NB4 (cell line): ENCODE measurements around the gene STAT5B.
"Not testable (repeated sequence)": the region's sequence is repeated elsewhere in the genome, so short reads cannot be mapped to it uniquely, and the experiment has no call there.

Experiments
- MYC ChIP-seq: IDR thresholded peaks from 2 replicates; pipeline ENCODE4 v1.6.1; 2011; ENCODE audit warnings: low read depth, low read length
- POLR2A ChIP-seq: IDR thresholded peaks from 2 replicates; pipeline ENCODE4 v1.6.1; 2011; ENCODE audit warnings: mild to moderate bottlenecking; ENCODE audit not compliant: insufficient read length; ENCODE audit errors: extremely low read depth
- TF ChIP-seq, protein P1 (sequence below): IDR thresholded peaks from one replicate; pipeline ENCODE4 v1.5.1; 2012; ENCODE audit warnings: low read depth, low read length

DNA sequence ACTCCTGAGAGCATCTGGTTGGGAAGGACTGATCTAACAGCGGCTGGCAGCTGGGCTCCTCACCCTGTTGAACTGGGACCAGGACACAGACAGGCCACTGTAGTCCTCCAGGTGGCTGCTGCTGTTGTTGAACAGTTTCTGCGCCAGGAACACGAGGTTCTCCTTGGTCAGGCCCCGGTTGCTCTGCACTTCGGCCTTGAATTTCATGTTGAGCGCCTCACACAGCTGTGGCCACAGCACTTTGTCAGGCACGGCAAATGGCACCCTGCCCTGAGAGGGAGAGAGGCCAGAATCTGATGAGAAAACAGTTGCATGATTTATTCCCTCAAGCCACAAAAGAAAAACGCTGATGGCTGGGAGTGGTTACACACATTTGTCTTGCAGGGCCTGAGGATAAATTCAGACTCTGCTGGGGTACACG is 64.3 kb downstream of the STAT5B start:
- not testable (repeated sequence) for TF ChIP-seq MYC, POLR2A
- TF ChIP-seq, protein P1, sequence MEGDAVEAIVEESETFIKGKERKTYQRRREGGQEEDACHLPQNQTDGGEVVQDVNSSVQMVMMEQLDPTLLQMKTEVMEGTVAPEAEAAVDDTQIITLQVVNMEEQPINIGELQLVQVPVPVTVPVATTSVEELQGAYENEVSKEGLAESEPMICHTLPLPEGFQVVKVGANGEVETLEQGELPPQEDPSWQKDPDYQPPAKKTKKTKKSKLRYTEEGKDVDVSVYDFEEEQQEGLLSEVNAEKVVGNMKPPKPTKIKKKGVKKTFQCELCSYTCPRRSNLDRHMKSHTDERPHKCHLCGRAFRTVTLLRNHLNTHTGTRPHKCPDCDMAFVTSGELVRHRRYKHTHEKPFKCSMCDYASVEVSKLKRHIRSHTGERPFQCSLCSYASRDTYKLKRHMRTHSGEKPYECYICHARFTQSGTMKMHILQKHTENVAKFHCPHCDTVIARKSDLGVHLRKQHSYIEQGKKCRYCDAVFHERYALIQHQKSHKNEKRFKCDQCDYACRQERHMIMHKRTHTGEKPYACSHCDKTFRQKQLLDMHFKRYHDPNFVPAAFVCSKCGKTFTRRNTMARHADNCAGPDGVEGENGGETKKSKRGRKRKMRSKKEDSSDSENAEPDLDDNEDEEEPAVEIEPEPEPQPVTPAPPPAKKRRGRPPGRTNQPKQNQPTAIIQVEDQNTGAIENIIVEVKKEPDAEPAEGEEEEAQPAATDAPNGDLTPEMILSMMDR, result not testable (repeated sequence)
